Epidermal melanocyte (primary cell): ENCODE results near the gene TTC9B.
"Not testable (repeated sequence)": the region's sequence is repeated elsewhere in the genome, so short reads cannot be mapped to it uniquely, and the experiment has no call there.

Experiments
- DNase-seq: peaks from one replicate; pipeline ENCODE4 v3.0.0; 2011; ENCODE audit warnings: low spot score; ENCODE audit not compliant: insufficient read length

TTC9B gene

DNA sequence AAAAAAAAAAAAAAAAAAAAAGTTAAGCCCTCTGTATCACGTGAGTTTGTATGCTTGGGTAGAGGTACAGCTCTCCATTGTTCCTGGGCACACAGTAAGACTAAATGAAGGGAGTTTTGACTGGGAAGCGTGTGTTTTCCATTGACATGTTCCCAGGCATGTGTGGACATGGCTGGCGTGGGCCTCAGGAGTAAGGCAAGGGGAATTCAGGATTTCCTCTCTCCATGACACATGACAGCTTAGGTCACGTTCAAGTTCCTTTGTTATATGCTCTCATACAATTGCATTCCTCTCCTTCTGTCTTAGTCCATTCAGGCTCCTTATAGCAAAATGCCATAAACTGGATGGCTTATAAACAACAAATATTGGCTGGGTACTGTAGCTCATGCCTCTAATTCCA, 44.1 kb downstream of the TTC9B start:
- no peak for DNase-seq

DNA sequence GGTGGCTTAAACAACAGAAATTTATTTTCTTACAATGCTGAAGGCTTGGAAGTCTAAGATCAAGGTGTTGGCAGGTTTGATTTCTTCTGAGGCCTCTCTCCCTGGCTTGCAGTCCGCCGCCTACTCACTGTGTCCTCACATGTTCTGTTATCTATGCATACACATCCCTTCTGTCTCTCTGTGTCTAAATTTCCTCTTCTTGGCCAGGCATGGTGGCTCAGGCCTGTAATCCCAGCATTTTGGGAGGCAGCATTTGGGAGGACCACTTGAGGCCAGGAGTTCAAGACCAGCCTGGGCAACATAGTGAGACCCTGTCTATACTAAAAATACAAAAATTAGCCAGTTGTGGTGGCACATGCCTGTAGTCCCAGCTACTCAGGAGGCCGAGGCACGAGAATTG, 46.9 kb downstream of the TTC9B start:
- not testable (repeated sequence) for DNase-seq

GRCh38 chr19:40170303-40170989, 47.7 kb downstream of the TTC9B start:
- DNase-seq = not testable (repeated sequence)

DNA sequence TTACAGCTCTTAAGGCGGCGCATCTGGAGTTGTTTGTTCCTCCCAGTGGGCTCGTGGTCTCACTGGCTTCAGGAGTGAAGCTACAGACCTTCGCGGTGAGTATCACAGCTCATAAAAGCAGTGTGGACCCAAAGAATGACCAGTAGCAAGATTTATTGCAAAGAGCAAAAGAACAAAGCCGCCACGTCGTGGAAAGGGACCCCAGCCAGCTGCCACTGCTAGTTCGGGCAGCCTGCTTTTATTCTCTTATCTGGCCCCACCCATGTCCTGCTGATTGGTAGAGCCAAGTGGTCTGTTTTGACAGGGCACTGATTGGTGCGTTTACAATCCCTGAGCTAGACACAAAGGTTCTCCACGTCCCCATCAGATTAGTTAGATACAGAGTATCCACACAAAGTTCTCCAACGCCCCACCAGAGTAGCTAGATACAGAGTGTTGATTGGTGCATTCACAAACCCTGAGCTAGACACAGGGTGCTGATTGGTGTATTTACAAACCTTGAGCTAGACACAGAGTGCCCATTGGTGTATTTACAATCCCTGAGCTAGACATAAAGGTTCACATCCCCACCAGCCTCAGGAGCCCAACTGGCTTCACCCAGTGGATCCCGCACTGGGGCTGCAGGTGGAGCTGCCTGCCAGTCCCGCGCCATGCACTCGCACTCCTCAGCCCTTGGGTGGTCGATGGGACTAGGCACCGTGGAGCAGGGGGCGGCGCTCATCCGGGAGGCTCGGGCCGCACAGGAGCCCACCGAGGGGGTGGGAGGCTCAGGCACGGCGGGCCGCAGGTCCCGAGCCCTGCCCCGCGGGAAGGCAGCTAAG, 48.5 kb downstream of the TTC9B start:
- not testable (repeated sequence) for DNase-seq
